Neural cell (in vitro differentiated cells): ENCODE data around the gene PLCL2.

Source experiments
- CTCF ChIP-seq: fragments of 450-650 bp; IDR thresholded peaks from 2 replicates; pipeline ENCODE4 v1.5.1; 2014; ENCODE audit warnings: antibody characterized with exemption, mild to moderate bottlenecking, moderate library complexity; ENCODE audit not compliant: poor library complexity, severe bottlenecking
- EZH2 ChIP-seq: fragments of 200-600, 300-800 bp; shearing (Covaris generic), sonication (generic); IDR thresholded peaks from 2 replicates; pipeline ENCODE4 v1.6.1; 2014; ENCODE audit warnings: antibody characterized with exemption, low read length, borderline replicate concordance, mild to moderate bottlenecking; ENCODE audit not compliant: insufficient read depth, poor library complexity, severe bottlenecking
- MXI1 ChIP-seq: fragments of 450-650 bp; conservative IDR thresholded peaks from 2 replicates; pipeline ENCODE4 v1.6.1; 2014; ENCODE audit warnings: antibody characterized with exemption, mild to moderate bottlenecking; ENCODE audit not compliant: poor library complexity, severe bottlenecking
- POLR2AphosphoS5 ChIP-seq: IDR thresholded peaks from 2 replicates; pipeline ENCODE4 v1.6.1; 2012
- RAD21 ChIP-seq: fragments of 450-650 bp; conservative IDR thresholded peaks from 2 replicates; pipeline ENCODE4 v1.6.1; 2014; ENCODE audit warnings: antibody characterized with exemption, mild to moderate bottlenecking, moderate library complexity
- REST ChIP-seq: IDR thresholded peaks from 2 replicates; pipeline ENCODE4 v1.6.1; 2012; ENCODE audit warnings: borderline replicate concordance
- SMC3 ChIP-seq: fragments of 450-650 bp; conservative IDR thresholded peaks from 2 replicates; pipeline ENCODE4 v1.6.1; 2014; ENCODE audit warnings: antibody characterized with exemption, mild to moderate bottlenecking, moderate library complexity; ENCODE audit not compliant: poor library complexity
- TAF1 ChIP-seq: IDR thresholded peaks from 2 replicates; pipeline ENCODE4 v1.6.1; 2012; ENCODE audit warnings: low read depth

- no peak for TF ChIP-seq CTCF
- TF ChIP-seq EZH2: no peak
- TF ChIP-seq SMC3: no peak
- TF ChIP-seq TAF1: no peak
- no peak for TF ChIP-seq POLR2AphosphoS5
- no peak for TF ChIP-seq REST
- TF ChIP-seq RAD21: no peak
- TF ChIP-seq MXI1: no peak
These were observed 175.3 kb downstream of the PLCL2 start for GRCh38 chr3:17059989-17060550.
